ENCODE measurements around the gene CTCF.
A peak's percentile ranks its signal among the peaks of the same experiment; 100 is the strongest.

CTCF gene

DNA sequence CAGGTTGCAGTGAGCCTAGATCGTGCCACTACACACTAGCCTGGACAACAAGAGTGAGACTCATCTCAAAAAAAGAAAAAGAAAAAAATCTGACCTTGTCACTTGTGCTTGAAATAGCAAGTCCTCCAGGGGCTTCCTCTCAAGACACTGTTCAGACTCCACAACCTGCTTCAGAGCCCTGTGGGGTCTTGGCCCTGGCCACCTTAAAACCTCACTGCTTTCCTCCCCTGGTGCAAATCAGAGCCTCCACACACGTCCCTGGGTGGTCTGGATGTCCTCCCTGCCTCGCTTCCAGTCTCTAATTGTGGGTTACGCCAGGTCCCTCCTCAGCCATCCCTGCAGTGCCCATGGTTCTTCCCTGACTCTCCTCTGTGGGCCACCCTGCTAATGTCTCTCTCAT, 93.0 kb downstream of the CTCF start:
- no peak for DNase-seq

- DNase-seq, result no peak
Observed at GRCh38 chr16:67656344-67657016, 94.2 kb downstream of the CTCF start.

GRCh38 chr16:67657017-67657608, 94.8 kb downstream of the CTCF start:
- no peak for DNase-seq

DNA sequence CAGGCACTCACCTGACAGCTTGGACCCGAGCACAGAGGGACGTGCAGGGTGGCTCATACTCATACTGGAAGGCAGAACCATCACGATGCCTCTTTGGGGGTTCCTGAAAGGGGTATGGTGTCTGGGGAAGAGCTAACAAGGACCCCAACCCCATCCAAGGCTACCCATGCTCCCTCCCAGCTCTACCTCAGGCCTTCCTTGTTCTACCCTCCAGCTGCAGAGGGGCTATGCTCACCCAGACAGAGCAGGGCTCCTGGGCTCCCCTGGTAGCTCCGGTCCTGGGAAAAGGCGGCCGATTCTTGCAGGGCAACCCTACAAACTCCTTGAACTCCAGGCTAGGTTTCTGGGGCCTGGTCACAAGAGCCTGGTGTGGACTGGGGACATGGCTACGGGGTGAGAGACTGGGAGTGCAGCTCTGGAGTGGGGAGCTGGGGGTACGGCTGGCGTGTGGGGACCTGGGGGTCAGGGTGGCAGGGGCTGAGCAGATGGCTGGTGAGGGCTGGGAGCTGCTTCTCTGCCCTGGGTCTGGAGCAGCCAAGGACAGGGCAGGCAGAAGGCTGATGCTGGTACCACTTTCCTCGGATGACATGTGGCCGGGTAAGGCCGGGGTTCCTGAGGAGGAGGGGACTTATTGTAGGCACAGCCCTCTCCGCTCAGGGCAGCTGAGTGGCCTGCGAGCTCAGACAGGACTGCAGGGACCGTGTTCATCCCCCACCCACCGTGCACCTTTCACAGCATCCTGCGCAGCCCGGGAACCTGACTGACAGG, 95.6 kb downstream of the CTCF start:
- DNase-seq, result no peak

DNA sequence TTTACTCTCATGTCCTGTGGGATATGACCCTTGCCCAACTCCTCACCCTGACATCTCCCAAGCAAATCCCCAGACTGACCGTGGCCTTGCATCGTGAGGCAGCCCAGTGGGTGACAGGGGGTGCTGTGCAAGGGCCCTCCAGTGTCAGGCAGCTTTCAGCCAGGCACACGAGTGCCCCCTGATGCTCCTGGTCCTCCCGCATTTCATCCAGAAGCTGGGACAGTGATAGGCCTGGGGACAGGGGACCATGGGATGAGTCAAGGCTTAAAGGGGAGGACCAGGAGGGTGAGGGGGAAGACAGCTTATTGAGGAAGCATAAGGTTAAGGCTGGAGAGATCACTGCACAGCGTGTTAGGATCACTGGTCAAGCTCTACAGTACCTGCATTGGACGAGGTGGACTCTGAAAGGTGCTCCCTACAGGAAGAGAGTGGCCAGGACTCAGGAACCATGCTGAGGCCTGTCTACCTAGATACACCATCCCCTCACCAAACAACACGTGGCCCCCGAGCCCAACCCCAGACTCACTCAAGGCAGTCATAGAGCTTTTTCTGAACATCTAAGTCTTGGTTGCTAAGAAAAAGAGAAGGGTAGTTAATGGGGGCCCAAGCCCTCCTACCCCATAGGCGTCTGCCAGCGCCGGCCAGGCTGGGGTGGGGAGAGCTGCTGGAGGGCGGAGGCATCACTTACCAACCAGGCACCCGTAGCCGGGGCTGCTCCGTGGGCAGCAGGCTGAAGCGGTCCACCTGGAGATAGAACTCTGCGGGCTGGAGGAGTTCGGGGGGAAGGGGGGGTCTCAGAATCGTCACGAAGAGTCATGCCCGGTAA, 96.7 kb downstream of the CTCF start:
- no peak for DNase-seq

DNA sequence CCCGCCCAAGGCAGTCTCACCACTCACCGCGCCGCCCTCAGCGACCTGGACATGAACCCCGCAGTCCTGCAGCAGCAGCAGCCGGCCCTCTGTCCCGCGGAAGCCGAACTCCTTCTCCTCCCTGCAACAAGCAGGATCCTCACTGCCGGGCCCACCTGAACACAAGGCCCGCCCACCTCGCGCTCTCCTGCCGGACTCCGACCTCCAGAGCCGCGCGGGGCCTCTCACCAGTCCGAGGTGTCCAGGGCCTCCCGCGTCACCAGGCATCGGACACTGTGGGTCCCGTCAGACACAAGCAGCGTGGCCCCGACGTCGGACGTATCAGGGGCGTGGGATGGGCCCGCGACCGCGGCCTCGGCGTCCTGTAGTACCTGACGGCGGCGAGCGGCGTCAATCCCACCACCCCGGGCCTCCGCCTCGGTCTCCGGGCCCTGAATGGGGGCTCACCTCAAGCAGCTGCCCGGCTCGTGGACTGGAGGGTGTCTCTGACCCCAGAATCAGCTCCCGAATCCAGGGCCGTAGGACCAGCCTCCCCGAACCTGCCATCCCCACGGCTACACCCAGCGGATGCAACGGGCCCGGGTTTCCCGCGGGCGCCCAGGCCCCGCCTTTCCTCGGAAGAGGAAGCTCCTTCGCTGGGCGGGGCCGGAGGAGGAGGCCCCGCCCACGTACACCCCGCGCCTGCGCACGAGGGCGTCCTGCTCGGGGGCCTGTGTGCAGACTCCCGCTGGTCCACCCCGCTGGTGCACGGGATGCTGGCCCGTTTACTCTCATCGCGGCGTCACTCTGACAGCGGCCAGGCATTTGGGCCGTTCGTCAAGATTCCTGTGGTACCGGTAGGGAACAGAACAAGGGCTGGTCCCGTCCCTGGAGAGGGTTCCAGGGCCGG, 97.6 kb downstream of the CTCF start, which contains the start of gene ACD:
Gene ACD (minus strand): TSS at position 586 of the 889 bp plus-strand sequence. CDS start 40 bp downstream, at position 546.
- peak; percentile 89 for DNase-seq

DNA sequence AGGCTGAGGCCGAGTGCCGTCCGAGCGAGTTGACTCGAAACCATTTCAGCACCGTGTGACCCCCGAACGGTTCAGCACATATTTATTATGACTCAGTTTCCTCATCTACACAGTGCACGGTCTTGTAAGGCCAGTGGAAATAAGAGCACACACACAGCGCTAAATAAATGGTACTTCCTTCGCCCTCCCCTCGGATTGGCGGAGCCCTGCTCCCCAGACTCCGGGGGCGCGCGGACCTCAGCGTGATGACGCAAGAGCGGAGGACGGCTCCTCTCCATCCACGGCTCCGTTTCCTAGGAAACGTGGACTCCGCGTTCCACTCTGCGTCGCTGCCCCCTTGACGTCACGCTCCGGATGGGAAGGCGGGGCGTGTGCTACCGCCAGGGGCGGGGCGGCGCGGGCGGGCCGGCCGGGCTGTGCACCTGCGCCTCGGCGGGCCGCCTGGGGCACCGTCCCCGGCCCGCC, 98.3 kb downstream of the CTCF start, which contains the start of gene PARD6A:
Gene PARD6A (plus strand): TSS at position 397 of the 465 bp plus-strand sequence. CDS start 79 bp downstream, outside the sequence.
- peak; percentile 96 for DNase-seq

GRCh38 chr16:67661101-67661761, 98.9 kb downstream of the CTCF start:
- no peak for DNase-seq

- DNase-seq, result no peak
Observed at GRCh38 chr16:67661886-67662652, 99.7 kb downstream of the CTCF start.

- DNase-seq, result no peak
Observed at GRCh38 chr16:67662653-67663010, 100.3 kb downstream of the CTCF start.

DNA sequence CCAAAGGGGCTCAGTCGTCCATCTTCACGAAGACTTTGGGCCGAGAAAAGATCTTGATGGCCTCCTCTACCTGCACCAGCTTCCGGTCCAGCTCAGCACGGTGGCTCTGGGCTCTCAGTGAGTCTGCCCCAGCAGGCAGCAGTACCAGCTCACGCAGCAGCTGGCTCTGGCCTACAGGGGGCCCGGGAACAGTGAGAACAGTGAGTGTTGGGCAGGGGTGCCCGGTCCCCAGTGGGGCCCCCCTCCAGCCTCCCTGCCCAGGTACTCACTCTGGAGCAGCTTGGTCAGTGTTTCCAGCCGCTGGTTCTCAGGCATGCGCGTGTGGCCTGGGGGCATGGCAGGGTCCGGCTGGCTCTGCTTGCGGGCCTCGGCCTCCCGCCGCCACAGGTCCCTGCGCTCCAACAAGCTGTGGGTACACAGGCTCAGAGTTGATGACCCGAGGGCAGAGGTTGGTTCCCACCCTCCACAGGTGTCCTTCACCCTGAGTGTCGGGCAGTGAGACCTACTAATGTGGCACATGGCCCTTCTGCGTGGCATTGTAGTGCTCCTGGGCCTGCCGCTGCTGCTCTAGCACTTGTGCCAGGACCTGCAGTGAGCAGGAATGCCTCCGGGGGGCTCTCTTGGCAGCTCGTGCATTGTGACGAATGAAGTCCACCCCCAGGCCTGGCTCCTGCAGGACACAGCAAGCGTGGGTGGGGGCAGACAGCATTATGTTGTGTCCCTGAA, 101.0 kb downstream of the CTCF start:
- DNase-seq, result no peak

DNA sequence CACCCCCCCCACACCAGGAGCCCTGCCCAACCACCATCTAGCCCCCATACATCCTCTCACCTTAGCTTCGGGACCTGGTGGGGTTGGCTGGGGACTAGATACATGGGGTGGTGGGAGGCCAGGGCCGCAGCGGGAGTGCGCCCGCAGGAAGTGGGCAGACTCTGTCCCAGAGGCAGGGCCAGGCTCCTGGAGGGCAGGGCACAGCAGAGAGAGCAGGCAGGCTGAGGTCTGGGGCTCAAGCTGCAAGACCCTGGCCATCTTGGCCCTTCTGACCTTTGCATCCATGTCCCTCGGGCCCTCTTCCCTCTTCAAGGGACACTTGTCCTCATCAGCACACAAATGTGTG, 101.5 kb downstream of the CTCF start:
- no peak for DNase-seq

- DNase-seq, result no peak
Observed at GRCh38 chr16:67664258-67664657, 101.9 kb downstream of the CTCF start.

GRCh38 chr16:67664871-67665270, 102.5 kb downstream of the CTCF start:
- no peak for DNase-seq

- DNase-seq, result no peak
Observed at GRCh38 chr16:67665598-67665997, 103.3 kb downstream of the CTCF start.

DNA sequence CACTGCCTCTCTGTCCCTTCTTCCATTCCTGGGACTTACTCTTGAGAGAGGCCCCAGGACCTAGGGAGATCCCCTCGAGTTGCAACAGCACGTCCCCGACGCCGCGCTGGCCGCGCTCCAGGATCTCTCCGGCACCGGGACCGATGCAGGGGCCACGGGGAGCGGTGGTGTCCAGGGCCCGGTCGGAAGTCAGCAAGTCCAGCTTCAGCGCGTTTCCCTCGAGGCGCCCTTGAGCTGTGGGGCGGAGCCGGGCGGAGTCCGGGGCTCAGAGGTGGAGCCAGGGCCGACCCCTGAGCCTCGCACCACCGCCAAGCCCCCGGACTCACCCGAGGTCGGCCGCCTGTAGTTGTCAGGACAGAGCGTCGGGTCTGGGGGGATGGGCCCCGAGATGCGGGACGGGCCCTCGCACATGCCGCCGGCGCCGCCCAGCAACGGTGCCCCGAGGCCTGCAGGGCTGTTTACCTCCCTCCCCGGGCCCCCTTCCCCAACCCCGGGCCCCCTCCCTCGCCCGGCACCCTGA, 103.8 kb downstream of the CTCF start:
- no peak for DNase-seq

DNA sequence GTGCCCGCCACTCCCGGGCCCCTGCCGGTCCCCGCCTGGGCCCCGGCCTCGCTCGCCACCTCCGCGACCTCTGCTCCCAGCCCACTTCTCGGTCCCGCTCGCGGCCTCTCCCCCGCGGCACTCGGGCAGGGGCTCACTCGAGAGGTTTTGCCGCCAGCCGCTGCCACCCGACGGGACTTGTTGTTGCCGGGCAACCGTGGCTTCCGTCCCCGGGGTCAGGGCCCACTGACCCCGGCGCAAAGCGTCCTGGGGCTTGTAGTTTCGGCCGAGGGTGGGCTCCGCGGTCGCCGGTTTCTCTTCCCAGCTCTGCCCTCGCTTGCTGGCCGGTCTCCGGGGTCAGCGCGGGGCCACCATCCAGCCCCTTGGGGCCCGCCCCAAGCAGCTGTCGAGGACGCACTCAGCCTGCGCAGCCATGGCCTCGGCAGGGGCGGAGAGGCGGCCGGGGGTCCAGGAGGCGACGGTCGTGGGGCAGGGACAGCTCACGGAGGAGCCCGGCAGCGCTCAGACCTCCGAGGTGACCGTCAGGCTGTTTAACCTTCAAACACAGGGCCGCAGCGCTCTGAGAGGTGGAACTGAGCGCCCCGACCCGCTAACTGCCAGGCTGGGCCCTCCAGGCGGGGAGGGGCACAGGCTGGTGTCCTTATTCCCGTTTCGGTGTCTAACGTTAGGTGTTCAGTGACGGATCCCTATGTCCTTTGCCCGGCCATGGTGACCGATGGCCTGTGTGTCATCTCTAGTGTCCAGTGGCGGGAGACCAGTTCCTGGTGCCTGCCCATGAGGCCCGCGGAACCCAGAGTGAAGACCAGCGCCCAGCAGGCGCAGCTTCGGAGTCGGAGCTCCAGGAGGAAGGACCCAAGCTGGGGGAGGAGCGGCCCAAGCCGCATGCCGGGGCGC, 104.5 kb downstream of the CTCF start, which contains the start of the genes C16orf86 and ENKD1:
Gene C16orf86 (plus strand): TSS at position 256 of the 894 bp plus-strand sequence. CDS start 157 bp downstream, at position 413.
Gene ENKD1 (minus strand): TSS at position 192 of the 894 bp plus-strand sequence. CDS start 308 bp downstream, outside the sequence.
- peak; percentile 65 for DNase-seq

DNA sequence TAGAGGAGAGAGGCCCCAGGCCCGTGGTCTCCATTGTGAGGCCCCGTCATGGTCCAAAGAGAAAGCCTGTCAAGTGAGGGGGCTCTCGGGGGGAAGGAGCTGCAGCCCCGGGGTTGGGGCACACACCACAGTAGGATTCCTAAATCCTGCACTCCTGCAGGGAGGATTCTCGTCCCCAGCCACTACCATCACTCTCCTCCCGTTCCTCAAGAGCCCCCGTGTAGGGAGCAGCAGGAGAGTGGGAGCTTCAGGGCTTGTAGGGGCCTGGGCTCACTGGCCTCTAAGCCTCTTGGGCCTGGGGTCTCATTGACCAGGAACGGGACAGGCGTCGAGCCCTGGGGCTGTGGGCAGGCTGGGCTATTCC, 105.1 kb downstream of the CTCF start:
- no peak for DNase-seq
